Activated effector memory CD4-positive, alpha-beta T cell treated with Interleukin-2 at 50 U/mL for 16 hours (primary cell): ENCODE results near the gene AMDHD2.
A peak's percentile ranks its signal among the peaks of the same experiment; 100 is the strongest.
"Not testable (repeated sequence)": the region's sequence is repeated elsewhere in the genome, so short reads cannot be mapped to it uniquely, and the experiment has no call there.

ENCODE experiments used
- DNase-seq: peaks from one replicate; pipeline ENCODE4 v3.0.0-alpha.2; 2020

AMDHD2 gene

DNA sequence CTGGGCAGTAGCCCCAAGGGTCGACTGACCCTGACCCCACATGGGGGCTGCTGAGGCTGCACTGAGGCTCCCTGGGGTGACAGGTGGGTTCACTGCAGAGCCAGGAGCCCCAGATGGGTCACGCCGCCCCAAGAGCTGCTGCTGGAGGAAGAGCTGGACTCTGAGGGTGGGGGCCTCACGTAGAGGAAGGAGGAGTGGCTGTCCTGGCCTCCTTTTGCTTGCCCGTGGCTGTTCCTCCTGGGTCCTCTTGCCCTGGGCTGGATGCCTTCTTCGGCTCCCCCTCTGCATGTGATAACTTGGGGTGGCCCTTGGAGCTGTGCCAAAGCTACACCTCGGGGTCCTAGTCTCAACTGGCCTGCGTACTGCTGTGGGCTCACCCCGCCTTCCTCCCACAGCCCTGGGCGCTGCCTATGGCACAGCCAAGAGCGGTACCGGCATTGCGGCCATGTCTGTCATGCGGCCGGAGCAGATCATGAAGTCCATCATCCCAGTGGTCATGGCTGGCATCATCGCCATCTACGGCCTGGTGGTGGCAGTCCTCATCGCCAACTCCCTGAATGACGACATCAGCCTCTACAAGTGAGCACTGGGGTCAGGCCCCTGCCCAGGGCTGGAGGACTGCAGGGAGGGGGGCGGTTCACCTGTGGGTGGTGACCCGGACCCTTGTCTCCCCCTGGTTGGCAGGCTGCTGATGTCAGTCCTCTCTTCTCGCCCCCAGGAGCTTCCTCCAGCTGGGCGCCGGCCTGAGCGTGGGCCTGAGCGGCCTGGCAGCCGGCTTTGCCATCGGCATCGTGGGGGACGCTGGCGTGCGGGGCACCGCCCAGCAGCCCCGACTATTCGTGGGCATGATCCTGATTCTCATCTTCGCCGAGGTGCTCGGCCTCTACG is 1.1 kb upstream of the AMDHD2 start:
- no peak for DNase-seq

DNA sequence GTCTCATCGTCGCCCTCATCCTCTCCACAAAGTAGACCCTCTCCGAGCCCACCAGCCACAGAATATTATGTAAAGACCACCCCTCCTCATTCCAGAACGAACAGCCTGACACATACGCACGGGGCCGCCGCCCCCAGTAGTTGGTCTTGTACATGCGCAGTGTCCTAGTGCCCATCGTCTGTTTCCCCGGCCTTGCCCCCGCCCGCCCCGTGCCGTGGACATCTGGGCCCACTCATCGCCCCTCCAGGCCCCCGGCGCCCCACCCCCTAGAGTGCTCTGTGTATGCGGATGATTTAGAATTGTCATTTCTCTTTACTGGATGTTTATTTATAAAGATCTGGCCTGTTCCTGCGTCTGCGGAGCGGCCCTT is 475 bp upstream of the AMDHD2 start:
- DNase-seq = no peak

DNA sequence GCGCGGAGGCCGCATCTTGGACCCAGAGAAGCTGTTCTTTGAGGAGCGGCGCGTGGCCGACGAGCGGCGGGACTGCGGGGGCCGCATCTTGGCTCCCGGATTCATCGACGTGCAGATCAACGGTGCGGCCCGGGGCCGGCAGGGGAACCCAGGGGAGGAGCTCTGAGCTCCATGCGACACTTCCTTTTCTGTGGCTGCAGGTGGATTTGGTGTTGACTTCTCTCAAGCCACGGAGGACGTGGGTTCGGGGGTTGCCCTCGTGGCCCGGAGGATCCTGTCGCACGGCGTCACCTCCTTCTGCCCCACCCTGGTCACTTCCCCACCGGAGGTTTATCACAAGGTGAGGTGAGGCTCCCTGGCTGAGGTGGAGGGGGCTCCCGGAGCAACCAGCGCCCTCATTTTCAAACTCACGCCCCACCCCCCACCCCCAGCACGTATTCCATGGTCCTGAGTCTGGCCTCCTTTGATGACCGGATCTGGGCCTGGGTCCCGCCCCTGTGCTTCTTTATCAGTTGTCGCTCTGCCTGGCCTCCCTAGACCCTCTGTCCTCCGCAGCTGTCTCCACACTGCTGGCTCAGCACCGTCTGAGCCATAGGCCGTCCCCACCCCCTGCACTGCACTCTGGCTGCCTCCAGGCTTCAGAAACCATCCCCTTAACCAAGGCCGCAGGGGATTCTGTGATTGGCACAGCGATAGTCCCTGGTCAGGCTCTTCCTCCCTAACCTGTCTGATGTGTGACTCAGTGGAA is 787 bp downstream of the AMDHD2 start:
- DNase-seq = peak; percentile 57

DNA sequence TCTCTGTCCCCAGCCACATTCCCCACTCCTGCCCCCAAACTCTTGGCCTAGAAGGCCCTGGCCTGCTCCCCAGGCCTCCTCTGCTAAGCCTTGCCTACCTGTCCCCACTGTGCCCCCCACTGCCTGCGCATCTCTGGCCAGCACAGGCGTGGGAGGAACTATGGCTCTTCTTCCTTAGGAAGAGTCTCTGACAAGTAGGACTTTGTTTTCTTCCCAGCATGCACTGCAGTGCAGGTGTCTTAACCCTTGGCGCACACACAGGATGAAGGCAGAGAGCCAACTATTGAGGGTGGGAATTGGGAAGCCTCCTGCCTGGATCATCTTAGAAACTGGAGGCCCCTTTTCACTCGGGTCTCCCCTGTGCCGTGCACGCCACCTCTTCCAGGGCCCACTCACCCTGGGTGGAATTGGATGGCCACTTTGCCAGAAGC is 3.6 kb downstream of the AMDHD2 start:
- no peak for DNase-seq

DNA sequence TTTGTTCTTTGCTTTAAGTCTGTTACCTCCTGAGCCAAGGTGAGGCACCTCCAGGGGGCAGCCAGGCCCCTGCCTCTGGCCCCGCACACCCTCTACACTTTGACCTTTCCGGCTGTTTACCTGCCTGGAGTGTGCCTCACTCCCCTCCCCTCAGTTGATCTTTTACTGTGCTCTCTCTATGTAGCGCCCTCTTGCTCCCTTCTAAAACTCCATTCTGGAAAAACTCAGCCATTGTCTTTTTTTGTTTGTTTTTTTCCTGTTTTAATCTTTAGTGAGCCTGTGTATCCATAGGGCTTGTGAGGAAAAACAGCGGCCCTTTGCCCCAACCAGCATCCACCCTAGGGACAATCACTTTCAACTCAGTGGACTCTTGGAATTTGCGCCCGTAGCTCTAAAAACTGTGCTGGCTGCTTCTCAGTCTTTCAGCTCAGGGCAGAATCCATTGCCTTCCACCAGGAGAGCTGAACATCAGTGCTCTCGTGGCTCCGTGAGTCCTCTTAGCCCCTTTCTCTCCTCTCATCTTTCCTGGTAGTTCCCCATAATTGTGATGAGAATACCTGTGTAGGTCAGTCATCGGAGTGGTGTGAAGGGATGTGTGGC is 4.3 kb downstream of the AMDHD2 start:
- DNase-seq = no peak

DNA sequence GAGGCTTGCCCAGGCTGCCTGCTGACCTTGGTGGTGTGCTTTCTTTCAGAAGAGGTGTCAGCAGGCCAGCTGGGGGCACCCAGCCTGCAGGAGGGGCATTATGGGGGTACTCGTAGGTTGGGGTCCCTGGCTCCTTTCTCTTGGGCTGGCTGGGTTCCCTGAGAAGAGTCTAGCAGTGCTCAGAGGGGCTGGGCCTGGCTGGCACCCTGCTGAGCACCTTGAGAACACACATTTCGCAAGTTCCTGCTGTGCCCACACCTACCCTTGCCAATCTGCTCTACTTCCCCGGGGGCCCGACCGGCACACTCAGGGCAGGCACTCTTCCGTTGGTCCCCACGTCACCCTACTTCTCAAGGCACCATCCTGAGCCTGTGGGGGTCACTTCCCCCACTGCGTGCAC is 6.0 kb downstream of the AMDHD2 start:
- no peak for DNase-seq

DNA sequence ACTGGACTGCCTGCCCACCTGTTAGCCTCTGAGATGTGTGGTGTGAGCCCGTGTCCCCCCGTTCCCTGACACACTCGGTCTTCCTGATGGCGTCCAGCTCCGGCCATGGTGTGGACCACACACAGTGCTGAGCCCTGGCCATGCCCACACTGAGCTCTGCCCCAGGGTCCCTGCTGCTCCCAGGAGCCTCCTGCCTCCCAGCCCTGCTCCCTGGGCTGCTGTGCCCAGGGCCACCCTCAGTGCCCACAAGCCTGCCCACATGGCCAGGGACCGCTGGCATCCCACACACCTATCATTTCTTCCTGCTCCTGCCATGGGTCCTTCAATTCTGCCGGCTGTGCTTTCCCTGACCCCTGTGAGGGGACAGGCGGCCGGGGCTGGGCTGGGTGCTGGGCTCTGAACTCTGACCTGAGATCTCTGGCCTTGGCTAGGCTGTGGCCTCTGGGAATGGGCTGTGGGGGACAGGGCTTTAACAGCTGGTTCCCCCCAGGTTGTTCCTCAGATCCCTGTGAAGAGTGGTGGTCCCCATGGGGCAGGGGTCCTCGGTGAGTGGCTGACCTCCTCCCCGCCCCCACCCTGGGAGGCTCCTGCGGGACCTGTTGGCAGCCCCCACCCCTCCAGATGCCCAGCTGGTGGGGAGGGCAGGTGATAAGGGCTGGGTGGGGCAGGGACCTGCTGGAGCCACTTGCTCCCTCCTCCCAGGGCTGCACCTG is 7.1 kb downstream of the AMDHD2 start:
- no peak for DNase-seq

DNA sequence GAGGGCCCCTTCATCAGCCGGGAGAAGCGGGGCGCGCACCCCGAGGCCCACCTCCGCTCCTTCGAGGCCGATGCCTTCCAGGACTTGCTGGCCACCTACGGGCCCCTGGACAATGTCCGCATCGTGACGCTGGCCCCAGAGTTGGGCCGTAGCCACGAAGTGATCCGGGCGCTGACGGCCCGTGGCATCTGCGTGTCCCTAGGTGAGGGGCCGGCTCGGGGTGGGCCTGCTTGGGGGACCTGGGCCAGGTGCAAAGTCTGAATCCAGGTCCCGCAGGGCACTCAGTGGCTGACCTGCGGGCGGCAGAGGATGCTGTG is 7.6 kb downstream of the AMDHD2 start:
- DNase-seq = no peak

DNA sequence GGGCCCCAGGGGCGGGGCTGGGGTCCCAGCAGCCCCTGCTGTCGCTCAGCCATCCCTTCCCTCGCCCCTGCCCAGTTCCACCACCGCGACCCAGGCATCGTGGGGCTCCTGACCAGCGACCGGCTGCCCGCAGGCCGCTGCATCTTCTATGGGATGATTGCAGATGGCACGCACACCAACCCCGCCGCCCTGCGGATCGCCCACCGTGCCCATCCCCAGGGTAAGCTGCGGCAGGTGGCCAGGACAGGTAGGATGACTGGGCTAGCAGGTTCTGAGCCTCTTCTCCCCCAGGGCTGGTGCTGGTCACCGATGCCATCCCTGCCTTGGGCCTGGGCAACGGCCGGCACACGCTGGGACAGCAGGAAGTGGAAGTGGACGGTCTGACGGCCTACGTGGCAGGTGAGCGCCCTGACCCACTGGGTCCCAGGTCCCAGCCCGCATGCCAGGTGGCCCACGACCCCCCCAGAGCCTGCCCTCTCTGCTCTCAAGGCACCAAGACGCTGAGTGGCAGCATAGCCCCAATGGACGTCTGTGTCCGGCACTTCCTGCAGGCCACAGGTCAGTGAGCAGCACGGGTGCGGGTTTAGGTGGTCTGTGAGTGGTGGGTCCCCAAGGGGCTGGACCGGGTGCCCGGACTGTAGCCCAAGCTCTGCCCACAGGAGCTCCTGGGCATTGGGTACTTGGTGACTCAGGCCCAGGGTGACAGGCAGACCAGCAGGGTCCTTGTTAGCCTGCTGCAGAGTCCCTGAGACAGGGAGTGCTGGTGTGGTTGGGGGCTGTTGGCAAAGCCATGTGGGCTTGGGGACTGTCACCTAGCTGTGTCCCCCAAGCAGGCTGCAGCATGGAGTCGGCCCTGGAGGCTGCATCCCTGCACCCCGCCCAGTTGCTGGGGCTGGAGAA is 8.2 kb downstream of the AMDHD2 start:
- no peak for DNase-seq

DNA sequence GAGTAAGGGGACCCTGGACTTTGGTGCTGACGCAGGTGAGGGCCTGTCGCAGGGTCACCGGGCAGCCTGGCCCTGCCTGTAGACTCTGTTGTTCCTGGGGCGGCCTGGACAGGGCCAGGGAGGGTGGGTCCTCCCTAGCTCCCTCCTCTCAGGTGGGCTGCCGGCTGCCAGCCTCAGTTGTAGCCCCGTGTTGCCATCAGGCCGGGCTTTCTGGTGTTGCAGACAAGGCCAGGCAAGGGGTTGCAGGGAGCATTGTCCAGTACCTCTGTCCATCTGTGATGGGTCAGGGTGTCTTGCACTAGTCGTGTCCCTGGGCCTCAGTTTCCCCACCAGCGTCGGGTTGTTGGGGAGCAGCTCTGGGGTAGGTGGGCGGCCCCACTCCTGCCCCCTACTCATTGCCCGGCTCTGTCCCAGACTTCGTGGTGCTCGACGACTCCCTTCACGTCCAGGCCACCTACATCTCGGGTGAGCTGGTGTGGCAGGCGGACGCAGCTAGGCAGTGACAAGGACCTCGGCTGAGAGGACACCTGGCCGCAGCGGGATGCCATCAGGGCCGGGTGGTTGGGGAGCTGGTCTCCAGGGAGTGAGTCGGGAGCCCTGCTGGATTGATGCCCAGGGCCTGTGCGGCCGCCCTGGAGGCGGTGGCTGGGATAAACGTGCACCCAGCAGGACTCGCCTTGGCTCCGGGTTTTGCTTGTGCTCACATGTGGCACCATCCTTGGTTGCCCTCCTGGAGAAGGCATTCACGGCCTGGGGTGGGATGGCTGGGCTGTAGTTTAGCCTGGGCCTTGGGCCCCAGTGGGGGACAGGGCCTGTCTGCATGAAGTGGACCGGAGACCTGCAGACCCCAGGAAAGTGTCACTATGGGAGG is 9.1 kb downstream of the AMDHD2 start:
- no peak for DNase-seq

DNA sequence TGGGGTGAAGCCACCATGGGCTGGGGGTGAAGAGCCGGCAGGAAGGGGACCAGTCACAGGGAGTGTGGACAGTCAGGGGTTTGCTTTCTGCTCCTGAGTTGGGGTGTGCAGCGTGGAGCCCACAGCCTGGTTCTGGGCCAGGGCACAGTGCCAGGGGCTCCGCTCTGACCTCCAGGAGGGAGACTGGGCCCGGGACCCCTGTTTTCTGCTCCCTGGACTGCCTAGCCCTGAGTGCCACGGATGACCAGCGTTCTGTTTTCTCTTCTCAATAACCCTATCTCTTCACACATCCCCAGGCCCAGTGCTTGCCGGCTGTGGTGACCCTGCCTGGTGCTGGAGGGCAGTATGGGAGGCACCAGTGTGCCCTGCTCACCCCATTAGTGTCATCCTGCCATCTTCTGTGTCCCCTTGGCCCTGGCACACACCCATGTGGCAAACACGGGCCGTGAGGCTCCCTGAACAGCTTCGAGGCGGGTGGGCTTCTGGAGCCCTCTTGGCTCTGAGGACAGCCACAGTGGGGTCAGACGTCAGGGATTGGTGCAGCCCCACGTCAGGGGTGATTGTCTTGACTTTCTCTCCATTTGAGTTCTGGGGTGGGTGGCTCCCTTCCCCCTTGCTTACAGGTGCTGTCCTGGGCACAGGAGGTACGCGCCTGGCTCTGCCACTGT is 9.9 kb downstream of the AMDHD2 start:
- no peak for DNase-seq

DNA sequence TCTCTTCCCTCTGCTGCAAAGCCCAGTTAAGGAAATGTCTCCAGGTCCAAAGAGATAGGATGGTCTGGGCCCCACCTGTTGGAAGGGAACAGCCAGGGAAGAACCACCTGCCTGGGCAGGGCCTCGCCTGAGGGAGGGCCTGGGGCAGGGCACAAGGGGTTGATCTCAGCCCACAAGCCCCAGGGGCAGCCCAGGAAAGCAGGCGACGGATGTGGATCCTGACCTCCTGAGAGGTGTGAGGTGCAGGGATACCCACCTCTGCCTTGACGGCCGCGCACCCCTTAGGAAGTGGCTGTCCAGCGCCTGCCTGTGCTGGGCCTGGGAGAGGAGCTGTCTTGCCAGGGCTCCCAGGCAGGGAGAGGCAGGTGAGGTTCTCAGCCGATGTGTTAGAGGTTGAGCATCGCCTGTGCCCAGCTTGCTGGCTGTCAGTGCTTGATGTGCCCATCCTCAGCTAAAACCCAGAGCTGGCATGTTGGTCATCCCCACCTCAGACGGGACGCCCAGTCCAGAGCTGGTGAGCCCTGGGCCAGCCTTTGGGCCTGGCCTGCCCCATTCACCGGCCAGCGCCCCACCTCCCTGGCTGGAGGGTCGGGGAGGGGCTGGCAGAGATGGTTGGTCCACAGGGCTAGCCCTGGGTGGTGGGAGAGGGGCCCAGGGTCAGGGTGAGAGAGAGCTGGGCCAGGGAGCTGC is 10.6 kb downstream of the AMDHD2 start:
- DNase-seq = no peak

DNA sequence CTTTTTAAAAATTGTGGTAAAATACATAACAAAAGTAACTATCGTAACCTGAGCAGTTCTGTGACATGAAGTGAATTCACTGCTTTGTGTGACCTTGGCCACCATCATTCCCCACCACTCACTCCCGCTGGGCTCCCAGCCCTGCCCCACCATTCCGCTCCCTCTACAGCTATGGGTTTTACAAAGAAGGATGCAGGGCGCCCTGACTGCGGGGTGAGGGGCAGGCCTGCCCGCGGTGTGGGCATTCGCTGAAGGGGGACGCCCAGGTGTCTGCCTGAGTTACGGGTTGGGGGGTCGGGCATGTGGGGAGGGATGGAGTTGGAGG is 11.2 kb downstream of the AMDHD2 start, which contains the start of gene CEMP1:
TSS of gene CEMP1 (minus strand) at position 38 of the 325 bp plus-strand sequence. CDS start 335 bp downstream, outside the sequence.
- no peak for DNase-seq

DNA sequence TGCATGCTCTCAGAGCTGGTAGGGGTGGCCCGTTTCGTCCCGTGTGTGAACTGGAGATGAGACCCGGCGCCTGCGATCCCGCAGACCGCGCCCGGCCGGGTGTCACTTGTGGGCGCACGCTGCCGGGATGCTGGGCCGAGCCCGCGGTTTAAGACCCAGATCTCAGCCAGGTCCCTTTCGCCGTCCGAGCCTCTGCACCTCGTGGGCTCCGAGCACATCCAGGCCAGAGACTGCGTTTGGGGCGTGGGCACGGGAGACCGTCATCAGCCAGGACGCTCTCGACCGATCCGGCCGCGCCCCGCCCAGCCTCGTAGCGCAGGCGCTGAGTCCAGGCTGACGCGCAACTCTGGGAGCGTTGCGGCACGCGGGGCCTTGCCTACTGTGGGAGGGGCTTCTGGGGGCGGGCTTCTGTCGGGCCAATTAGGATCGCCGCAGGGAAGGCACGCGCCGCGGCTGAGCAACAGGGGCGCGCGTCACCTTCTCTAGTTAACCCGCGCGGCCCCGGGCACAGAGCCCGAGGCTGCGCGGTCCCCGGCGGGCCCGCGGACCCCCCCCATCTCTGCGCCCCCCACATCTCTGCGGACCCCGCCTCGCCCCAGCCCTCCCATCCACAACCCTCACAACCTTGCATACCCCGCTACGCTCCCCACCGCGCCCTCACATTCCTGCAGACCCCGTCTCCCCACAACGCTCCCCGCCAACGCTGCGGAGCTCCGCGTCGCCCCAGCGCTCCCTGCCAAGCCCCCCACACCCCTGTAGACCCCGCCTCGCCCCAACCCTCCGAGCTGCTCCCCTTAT is 11.7 kb downstream of the AMDHD2 start:
- DNase-seq = peak; percentile 97

DNA sequence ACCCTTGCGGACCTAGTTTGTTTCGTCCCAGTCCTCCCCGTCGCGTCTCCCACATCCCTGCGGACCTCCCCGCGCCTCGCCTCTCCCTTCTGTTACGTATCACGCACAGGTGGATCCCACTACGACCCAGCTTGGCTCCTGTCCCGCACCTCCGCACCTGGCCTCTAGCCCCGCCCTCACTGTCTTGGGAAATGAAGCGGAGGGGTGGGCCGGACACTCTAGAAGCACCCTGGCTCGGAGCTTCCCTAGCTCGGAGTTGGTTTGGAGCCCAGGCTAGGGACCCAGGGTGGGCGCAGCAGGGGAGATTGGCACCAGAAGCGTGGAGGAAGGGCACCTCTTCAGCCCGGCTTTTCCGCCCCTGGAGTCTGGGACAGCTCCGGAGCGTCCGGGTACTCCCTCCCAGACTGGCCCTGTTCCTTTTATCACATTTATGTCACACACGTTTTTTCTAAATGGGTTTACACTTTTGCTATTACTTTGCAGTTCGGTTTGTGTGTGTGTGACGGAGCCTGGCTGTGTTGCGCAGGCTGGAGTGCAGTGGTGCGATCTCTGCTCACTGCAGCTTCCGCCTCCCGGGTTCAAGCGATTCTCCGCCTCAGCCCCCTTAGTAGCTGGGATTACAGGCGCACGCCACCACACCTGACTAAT is 12.4 kb downstream of the AMDHD2 start:
- peak; percentile 50 for DNase-seq

DNA sequence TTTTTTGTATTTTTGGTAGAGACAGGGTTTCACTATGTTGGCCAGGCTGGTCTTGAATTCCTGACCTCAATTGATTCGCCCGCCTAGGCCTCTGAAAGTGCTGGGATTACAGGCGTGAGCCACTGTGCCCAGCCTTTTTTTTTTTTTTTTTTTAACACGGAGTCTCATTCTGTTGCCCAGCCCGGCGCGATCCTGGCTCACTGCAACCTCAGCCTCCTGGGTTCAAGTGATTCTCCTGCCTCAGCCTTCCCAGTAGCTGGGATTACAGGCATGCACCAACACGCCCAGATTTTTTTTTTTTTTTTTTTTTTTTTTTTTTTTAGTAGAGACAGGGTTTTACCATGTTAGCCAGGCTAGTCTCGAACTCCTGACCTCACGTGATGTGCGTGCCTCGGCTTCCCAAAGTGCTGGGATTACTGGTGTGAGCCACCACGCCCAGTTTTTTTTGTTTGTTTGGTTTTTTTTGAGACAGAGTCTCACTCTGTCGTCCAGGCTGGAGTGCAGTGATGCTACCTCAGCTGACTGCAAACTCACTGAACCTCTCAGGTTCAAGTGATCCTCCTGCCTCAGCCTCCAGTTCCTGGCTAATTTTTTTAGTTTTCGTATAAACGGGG is 13.1 kb downstream of the AMDHD2 start:
- DNase-seq = not testable (repeated sequence)

DNA sequence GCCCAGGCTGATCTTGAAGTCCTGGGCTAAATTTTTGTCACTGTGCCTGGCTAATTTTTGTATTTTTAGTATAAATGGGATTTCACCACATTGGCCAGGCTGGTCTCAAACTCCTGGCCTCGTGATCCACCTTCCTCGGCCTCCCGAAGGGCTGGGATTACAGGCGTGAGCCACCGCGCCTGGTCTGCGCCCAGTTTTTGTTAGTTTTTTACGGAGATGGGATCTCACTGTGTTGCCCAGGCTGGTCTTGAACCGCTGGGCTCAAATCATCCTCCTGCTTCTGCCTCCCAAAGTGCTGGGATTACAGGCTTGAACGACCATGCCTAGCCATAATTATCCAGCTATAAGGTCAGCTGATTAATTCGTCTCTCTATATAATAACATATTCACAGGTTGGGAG is 13.7 kb downstream of the AMDHD2 start:
- DNase-seq = no peak

DNA sequence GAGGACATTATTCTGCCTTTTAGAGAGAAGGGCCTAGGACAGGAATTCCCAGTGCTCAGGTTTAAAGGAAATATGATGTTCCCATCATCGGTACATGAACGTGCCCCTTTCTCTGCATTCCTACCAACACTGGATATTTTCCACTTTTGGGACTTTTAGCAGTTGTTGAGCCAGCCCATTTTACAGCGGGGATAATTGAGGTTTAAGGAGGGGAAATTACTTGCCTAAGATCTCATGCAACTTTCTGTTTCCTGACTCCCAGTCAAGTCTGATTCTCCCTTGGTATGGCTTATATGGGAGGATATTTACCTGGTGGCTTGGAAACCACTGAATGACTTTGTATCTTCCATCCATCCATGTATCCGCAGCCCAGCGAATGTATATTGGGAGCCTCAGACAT is 14.2 kb downstream of the AMDHD2 start:
- not testable (repeated sequence) for DNase-seq
